ENCODE results near the gene GOLGA8R. TPM values are rescaled to one million over a fixed set of nuclear protein-coding genes. Genes with fewer than 3 reads are reported as not detected.
"Not testable (repeated sequence)": the region's sequence is repeated elsewhere in the genome, so short reads cannot be mapped to it uniquely, and the experiment has no call there.

Gene GOLGA8R
- total RNA-seq, 2 experiments from 2014 or later, result 9.5 to 12.1 TPM

DNA sequence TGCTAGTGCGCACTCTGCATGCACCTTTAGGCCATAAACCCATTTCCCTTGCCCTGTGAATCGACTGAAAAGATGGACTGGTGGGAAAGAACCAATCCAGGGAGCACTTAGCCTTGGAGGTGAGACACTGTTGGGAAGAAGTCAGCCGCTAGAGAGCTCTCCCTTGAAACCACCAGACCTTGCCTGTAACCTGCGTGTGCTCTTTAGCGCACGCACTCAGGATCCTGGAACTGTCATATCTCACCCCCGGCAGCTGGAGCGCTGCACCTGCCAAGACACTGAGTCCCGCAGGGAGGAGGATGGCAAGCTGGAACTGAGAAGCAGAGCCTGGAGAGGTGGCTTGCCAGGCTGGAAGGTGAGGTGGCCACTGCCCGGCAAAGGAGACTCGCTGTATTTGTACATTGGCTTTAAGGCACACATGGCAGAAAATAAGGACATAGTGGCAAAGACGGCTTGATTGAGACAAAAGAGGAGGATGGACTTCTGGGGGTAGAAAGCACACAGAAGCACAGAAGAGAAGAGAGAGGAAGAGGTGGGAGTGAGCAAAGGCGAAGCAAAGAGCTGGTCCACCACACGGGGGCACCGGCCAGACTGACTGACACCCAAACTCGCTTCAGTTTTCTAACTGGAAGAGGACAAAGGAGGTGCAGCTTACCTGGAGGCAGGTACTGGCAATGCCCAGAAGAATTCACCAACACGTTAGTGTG is 37.5 kb downstream of the GOLGA8R start:
- H3K9me3 Mint-ChIP-seq (ENCODE audit: insufficient read depth); DNase-seq; ATAC-seq; H3K36me3 Mint-ChIP-seq (ENCODE audit: low read depth); H3K27me3 Mint-ChIP-seq (ENCODE audit: low read depth); H3K4me3 Mint-ChIP-seq; POLR2A ChIA-PET; H3K4me1 Mint-ChIP-seq (ENCODE audit: low read depth); CTCF ChIA-PET; H3K27ac Mint-ChIP-seq: not testable (repeated sequence)

DNA sequence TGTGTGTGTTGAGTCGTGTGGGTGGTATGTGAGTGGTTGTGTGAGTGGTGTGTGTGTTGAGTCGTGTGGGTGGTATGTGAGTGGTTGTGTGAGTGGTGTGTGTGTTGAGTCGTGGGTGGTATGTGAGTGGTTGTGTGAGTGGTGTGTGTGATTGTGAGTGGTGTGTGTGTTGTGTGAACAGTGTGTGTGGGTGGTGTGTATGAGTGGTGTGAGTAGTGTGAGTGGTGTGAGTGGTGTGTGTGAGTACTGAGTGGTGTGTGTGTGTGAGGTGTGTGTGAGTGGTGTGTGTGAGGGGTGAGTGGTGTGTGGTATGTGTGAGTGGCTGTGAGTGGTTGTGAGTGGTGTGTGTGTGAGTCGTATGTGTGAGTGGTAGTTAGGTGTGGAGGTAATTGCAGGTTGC is 38.2 kb downstream of the GOLGA8R start:
- CTCF ChIA-PET; H3K4me3 Mint-ChIP-seq; H3K4me1 Mint-ChIP-seq (ENCODE audit: low read depth); POLR2A ChIA-PET; DNase-seq; ATAC-seq; H3K27me3 Mint-ChIP-seq (ENCODE audit: low read depth); H3K27ac Mint-ChIP-seq; H3K36me3 Mint-ChIP-seq (ENCODE audit: low read depth); H3K9me3 Mint-ChIP-seq (ENCODE audit: insufficient read depth): not testable (repeated sequence)

GRCh38 chr15:30374862-30375261 is 39.2 kb downstream of the GOLGA8R start:
- DNase-seq; H3K9me3 Mint-ChIP-seq (ENCODE audit: insufficient read depth); ATAC-seq; H3K4me3 Mint-ChIP-seq; H3K4me1 Mint-ChIP-seq (ENCODE audit: low read depth); H3K27ac Mint-ChIP-seq; H3K36me3 Mint-ChIP-seq (ENCODE audit: low read depth); POLR2A ChIA-PET; H3K27me3 Mint-ChIP-seq (ENCODE audit: low read depth); CTCF ChIA-PET: not testable (repeated sequence)

DNA sequence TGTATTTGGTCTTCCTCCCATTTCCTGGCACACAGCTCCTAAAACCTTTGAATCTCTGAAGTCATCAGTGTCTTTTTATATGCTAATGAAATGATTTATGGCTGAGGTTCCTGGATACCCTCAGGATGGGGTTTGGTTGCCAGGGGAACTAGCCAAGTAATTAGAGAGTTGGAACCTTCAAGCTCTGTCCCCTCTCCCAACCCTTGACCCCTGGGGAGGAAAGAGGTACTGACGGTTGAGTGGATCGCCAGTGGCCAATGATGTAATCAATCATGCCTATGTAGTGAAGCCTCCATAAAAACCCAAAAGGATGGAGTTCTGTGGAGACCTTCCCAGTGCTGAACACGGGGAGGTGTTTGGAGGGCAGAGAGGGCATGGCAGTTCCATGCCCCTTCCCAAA is 45.8 kb downstream of the GOLGA8R start:
- ATAC-seq; CTCF ChIA-PET; DNase-seq; H3K36me3 Mint-ChIP-seq (ENCODE audit: low read depth); POLR2A ChIA-PET; H3K9me3 Mint-ChIP-seq (ENCODE audit: insufficient read depth); H3K27ac Mint-ChIP-seq; H3K4me3 Mint-ChIP-seq; H3K27me3 Mint-ChIP-seq (ENCODE audit: low read depth); H3K4me1 Mint-ChIP-seq (ENCODE audit: low read depth): not testable (repeated sequence)

- H3K36me3 Mint-ChIP-seq (ENCODE audit: low read depth); H3K9me3 Mint-ChIP-seq (ENCODE audit: insufficient read depth); H3K4me1 Mint-ChIP-seq (ENCODE audit: low read depth); CTCF ChIA-PET; H3K4me3 Mint-ChIP-seq; DNase-seq; H3K27me3 Mint-ChIP-seq (ENCODE audit: low read depth); H3K27ac Mint-ChIP-seq; ATAC-seq; POLR2A ChIA-PET: not testable (repeated sequence)
Observed at GRCh38 chr15:30367246-30367645, 46.8 kb downstream of the GOLGA8R start.

DNA sequence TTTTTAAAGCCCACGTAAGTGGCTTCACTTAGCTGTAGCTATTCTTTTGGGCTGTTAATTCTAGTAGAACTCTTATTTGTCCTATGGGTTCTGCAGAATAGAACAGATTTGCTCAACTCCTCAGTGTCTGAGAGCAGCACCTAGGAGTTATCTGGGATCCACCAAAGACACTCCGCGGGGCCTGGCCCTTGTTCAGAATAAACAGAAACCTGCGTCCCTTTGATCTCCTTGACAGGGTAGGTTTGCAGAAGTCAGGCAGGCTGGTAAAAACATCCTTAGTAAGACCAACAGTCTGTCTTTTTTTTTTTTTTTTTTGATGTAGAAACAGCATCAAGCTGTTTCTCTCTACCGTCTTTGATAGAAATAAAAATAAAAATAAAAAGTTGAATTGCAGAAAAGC is 52.7 kb downstream of the GOLGA8R start:
- H3K36me3 Mint-ChIP-seq (ENCODE audit: low read depth); DNase-seq; ATAC-seq; H3K4me1 Mint-ChIP-seq (ENCODE audit: low read depth); H3K27me3 Mint-ChIP-seq (ENCODE audit: low read depth); CTCF ChIA-PET; POLR2A ChIA-PET; H3K27ac Mint-ChIP-seq; H3K4me3 Mint-ChIP-seq; H3K9me3 Mint-ChIP-seq (ENCODE audit: insufficient read depth): not testable (repeated sequence)

DNA sequence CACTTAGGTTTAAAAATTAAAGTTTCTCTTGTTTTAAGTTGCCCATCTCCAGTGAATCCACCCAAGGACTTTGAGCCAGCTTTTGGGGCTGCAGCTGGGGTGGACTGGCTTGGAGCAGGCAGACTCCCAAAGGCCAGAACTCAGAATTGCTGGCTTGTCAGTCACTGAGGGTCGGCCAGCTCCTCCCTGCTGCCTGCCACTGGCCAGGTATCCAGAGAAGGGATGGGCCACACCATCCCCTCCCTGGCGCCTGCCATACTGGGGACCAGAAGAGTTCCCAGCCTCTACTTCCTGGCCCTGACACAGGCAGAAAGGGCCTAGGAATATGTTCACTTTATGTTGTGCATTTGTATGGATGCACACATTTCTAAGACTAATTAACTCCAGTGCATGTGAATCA is 53.1 kb downstream of the GOLGA8R start:
- H3K27me3 Mint-ChIP-seq (ENCODE audit: low read depth); H3K9me3 Mint-ChIP-seq (ENCODE audit: insufficient read depth); DNase-seq; H3K27ac Mint-ChIP-seq; CTCF ChIA-PET; H3K4me1 Mint-ChIP-seq (ENCODE audit: low read depth); POLR2A ChIA-PET; ATAC-seq; H3K4me3 Mint-ChIP-seq; H3K36me3 Mint-ChIP-seq (ENCODE audit: low read depth): not testable (repeated sequence)

DNA sequence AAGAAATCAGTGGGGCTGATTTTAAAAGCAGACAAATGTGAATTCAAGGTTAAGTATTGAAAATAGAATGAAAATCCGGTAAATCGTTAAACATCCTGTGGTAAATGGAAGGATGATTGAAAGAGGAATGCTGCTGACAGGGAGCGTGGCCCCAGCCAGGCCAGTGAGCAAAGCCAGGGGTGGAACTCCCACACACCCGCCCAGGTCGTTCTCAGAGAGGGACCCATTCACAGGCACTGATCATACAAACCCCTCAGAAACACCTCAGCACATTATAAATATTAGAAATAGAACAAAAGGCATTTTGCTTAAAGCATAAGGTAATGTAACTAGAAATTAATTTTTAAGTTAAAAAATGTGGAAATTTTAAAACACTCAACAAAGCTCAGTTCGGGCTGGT is 59.0 kb downstream of the GOLGA8R start:
- H3K4me1 Mint-ChIP-seq (ENCODE audit: low read depth); POLR2A ChIA-PET; H3K4me3 Mint-ChIP-seq; H3K9me3 Mint-ChIP-seq (ENCODE audit: insufficient read depth); ATAC-seq; H3K27ac Mint-ChIP-seq; H3K27me3 Mint-ChIP-seq (ENCODE audit: low read depth); DNase-seq; CTCF ChIA-PET; H3K36me3 Mint-ChIP-seq (ENCODE audit: low read depth): not testable (repeated sequence)

Other genes starting within 250 kb of the GOLGA8R start
- 1 to 10 TPM; 1.9 to 2.3 TPM for gene CHRFAM7A, start 20.7 kb downstream of the GOLGA8R start, total RNA-seq
- gene GOLGA8Q, start 137.8 kb upstream of the GOLGA8R start, total RNA-seq, result 1 to 10 TPM; 5.5 to 6.1 TPM
- gene GOLGA8H, start 189.8 kb upstream of the GOLGA8R start, total RNA-seq, result under 1 TPM in 1 of 2 experiments, not detected in 1; 0.24 TPM

All from activated CD8-positive, alpha-beta T cell treated with anti-CD3 and anti-CD28 coated beads, Interleukin-2, amount 10 ng/mL, durations not matched to agents 7 days and 5 days (primary cell).